Upper lobe of left lung (tissue), 4 donors: ENCODE data around the gene TMEM132D.

Experiments
- EP300 ChIP-seq, 4 donors: sonication (generic); formaldehyde crosslinking; IDR thresholded peaks; one replicate each; pipeline ENCODE4 v1.5.1; 2017; ENCODE audit warnings: antibody characterized with exemption in 4 of 4, control low read depth in 2 of 4
- POLR2A ChIP-seq, 4 donors: fragments of 450-650 bp; IDR thresholded peaks; one replicate each; pipeline ENCODE4 v1.5.1; 2016 to 2017; ENCODE audit warnings: antibody characterized with exemption in 4 of 4, mild to moderate bottlenecking in 2 of 4
- POLR2AphosphoS5 ChIP-seq, 2 donors: sonication (generic); formaldehyde crosslinking; IDR thresholded peaks; one replicate each; pipeline ENCODE4 v1.5.1; 2017; ENCODE audit warnings: antibody characterized with exemption in 2 of 2
- TF ChIP-seq, protein P1 (sequence below), 6 experiments: fragments of 450-650 bp in 4 of 6; fragments of 200-600 bp in 2 of 6; sonication (generic) in 2 of 6; IDR thresholded peaks; one replicate each; pipeline ENCODE4 v1.5.1; 2016 to 2019; ENCODE audit warnings: antibody characterized with exemption in 6 of 6

DNA sequence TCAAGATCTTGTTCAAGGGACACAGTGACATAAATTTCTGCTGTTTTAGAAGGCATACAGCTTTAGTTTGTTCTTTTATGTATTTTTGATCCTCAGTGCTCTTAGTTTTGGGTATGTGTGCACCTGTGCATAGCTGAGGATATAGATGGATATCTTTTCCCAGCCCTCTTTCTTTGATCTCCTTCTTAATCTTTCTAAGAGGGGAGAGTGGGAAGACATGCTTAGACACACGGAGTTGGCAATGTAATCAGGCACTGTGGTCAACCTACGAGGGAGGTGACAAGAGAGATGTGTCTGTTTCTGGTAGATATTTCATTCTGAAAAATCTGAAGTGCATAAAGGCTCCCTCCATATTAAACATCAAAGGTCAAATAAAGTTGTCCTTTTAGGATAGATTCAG is 340.6 kb downstream of the TMEM132D start:
- TF ChIP-seq, protein P1, sequence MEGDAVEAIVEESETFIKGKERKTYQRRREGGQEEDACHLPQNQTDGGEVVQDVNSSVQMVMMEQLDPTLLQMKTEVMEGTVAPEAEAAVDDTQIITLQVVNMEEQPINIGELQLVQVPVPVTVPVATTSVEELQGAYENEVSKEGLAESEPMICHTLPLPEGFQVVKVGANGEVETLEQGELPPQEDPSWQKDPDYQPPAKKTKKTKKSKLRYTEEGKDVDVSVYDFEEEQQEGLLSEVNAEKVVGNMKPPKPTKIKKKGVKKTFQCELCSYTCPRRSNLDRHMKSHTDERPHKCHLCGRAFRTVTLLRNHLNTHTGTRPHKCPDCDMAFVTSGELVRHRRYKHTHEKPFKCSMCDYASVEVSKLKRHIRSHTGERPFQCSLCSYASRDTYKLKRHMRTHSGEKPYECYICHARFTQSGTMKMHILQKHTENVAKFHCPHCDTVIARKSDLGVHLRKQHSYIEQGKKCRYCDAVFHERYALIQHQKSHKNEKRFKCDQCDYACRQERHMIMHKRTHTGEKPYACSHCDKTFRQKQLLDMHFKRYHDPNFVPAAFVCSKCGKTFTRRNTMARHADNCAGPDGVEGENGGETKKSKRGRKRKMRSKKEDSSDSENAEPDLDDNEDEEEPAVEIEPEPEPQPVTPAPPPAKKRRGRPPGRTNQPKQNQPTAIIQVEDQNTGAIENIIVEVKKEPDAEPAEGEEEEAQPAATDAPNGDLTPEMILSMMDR (IDR thresholded peaks at IDR 0.05) = no peak
- TF ChIP-seq POLR2AphosphoS5 (IDR thresholded peaks at IDR 0.05) = no peak
- TF ChIP-seq EP300 (IDR thresholded peaks at IDR 0.05) = no peak
- no peak for TF ChIP-seq POLR2A (IDR thresholded peaks at IDR 0.05)
